GM20431 (cell line): ENCODE measurements around the gene IER5L.

Source experiments
- in situ Hi-C: fragments of 300-500 bp; cut with MseI, MboI; formaldehyde crosslinking; loops from one replicate; pipeline ENCODE4 v1.15.0; 2020; ENCODE audit warnings: low sequenced_read_pairs; ENCODE audit not compliant: unreplicated experiment

Gene IER5L

GRCh38 chr9:129177791-129178567 is at the start of gene IER5L:
Gene IER5L, minus strand, starts transcription at chr9:129178261. Its CDS starts 209 bp downstream, at chr9:129178052.
- in situ Hi-C loops = no loop called here

GRCh38 chr9:129227843-129228189 is 49.8 kb upstream of the IER5L start:
- in situ Hi-C loops = no loop called here

DNA sequence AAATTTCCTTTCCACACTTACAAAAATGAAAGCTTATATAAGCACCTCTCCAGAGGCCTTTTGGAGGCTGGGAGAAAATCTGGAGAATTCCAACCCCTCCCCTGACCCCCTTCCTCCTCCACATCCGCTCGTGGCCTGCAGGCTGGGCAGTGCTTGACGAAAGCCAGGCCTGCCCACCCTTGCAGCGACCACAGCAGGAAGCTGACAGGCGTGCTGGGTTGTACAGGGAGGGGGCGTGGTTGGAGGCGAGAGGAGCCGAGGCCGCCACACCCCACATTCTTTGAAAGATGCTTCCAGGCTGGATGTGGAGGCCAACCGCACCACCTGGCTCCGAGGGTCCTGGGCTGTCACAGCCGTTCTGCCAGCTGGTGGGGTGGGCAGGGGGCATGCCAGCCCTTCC is 47.8 kb upstream of the IER5L start:
- in situ Hi-C loops = no loop called here

DNA sequence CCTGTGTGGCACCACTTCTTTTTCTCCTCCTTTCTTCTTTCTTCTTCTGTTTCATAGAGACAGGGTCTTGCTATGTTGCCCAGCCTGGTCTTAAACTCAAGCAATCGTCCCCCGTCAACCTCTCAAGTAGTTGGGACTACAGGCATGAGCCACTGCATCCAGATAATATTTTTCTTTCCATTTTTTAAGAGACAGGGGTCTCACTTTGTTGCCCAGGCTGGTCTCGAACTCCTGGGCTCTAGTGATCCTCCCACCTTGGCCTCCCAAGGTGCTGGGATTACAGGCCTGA is 47.4 kb upstream of the IER5L start:
- in situ Hi-C loops = no loop called here

- in situ Hi-C loops = no loop called here
These were observed 46.8 kb upstream of the IER5L start for GRCh38 chr9:129224618-129225489.

GRCh38 chr9:129223551-129224208 is 45.6 kb upstream of the IER5L start:
- in situ Hi-C loops = no loop called here

- in situ Hi-C loops = no loop called here
These were observed 44.8 kb upstream of the IER5L start for GRCh38 chr9:129222819-129223218.

DNA sequence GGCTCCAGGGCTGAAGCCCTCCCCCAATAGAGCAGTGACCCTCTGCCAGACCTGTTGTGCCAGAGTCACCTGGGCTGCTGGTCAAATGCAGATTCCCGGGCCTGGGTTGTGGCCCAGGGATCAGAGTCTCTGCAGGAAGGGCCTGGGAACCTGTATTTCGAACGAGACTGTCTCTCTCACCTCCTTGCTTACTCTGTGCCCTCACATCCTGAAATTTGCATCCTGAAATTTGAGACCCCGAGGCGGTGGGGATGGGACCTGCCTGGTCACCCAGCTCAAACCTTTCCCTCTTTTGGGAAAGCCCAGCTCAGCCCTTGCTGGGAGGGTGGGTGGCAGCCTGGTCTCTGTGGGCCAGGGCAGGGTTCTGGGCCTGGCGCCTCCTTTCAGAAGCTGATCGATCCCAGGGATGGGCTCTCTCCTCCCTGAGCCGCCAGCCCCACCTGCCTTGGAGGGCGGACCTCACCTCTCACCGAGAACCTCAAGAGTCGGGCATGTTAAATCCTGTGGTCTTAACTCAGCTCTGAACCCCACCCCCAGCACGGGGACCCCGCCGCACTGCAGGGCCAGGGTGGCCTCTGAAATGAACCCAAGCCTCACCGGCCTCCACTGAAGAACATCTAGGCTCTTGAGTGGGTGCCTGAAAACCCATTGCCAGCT is 44.0 kb upstream of the IER5L start:
- in situ Hi-C loops = no loop called here

GRCh38 chr9:129221233-129221632 is 43.2 kb upstream of the IER5L start:
- in situ Hi-C loops = no loop called here

DNA sequence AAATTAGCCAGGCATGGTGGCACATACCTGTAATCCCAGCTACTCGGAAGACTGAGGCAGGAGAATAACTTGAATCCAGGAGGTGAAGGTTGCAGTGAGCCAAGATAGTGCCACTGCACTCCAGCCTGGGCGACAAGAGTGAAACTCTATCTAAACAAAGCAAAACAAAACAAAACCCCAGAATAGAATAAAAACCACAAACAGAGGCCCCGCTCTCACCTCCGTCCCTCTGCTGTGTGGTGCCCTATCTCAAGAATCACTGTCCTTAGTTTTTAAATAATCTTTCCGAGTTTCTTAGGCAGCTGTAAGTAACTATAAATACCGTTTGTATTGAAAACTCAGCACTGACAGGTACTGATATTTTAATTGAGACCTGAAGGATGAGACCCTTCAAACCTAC is 42.7 kb upstream of the IER5L start:
- in situ Hi-C loops = no loop called here

DNA sequence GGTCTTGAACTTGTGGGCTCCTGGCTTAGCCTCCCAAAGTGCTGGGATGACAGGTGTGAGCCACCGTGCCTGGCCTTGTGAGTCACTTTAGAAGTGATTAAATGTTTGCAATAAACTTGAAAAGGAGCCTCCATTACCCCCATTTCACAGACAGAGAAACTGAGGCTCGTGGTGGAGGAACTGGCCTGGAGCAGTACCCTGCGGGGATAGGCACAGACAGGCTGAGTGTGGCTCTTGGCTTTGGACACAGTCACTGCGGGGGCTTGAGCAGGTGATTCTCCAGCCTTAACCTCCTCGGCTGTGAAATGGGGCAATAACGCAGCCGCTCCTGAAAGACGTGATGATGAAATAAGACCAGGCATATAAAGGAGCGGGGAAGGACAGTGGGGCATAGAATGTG is 40.9 kb upstream of the IER5L start:
- in situ Hi-C loops = no loop called here

DNA sequence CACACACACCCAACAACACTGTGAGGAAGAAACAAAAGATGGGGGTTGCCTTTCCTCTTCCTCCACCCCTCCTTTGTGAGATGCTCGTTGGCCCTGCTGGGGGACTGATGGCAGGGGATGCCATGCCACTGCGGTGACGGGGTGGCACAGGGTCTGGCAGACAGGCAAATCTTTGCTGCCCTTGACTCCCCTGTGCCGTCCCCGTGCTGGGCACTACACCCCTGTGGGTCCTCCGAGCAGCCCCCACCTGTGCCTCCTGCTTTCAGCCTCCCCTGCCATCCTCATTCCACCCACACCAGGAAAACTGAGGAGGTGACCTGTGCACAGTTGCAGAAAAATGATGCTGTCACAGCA is 40.2 kb upstream of the IER5L start:
- in situ Hi-C loops = no loop called here

- in situ Hi-C loops = no loop called here
These were observed 35.5 kb upstream of the IER5L start for GRCh38 chr9:129213551-129213950.

DNA sequence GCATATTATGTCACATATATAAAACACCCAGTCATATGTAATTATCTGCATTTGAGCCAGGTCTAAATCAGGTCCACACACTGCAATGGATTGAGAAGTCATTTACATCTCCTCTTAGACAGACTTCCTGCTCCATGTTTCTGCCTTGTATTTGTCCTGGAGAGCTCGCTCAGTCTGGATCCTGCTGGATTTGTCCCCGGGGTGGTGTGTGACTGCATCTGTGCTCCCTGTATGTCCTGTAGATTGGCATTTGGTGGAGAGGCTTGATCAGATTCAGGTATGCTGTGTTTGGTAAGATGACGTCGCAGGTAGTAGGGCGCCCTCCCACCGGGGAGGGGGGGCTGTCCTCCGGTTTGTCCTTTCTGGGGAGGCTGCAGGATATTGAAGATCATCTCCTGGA is 33.6 kb upstream of the IER5L start:
- in situ Hi-C loops = no loop called here

DNA sequence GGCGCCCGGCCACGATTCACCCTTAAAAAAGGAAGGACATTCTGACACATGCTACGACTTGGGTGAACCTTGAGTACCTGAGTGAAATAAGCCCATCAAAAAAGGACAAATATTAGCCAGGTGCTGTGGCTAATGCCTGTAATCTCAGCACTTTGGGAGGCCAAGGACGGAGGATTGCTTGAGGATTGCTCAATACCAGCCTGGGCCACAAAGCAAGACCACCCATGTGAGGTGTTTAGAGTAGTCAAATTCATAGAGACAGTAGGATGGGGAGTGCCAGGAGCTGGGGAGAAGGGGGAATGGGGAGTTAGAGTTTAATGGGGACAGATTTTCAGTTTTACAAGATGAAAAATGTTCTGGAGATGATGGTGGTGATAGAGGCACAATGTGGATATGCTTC is 32.1 kb upstream of the IER5L start:
- in situ Hi-C loops = no loop called here

DNA sequence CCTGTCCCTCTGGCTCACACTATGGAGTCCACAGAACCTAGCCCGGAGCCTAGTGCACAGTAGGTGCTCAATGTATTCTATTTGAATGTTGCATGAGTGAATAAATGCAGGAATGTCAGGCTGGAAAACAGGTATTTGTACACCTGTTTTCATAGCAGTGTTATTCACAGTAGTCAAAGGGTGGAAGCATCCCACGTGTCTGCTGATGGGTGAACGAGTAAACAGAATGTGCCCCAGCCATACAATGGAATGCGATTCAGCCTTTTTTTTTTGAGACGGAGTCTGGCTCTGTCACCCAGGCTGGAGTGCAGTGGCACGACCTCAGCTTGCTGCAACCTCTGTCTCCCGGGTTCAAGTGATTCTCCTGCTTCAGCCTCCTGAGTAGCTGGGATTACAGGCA is 31.5 kb upstream of the IER5L start:
- in situ Hi-C loops = no loop called here

DNA sequence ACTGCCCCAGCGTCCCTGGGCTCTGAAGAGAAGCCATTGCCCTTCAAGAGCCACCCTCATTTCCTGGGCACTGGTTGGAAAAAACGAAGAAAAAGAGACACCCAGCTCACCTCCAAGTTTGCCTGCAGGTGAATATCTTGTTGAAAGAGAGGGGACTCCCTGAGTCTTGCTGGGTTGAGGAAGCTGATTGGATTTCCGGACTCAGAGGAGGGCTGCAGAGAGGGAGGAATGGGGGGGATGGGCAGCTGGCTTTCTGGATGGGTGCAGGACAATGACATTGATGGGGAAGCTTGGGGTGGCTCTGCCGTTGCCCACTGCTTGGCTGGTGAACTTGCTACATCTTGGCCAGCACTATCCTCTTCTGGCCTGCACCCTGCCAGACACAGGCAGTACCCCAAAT is 31.0 kb upstream of the IER5L start:
- in situ Hi-C loops = no loop called here

DNA sequence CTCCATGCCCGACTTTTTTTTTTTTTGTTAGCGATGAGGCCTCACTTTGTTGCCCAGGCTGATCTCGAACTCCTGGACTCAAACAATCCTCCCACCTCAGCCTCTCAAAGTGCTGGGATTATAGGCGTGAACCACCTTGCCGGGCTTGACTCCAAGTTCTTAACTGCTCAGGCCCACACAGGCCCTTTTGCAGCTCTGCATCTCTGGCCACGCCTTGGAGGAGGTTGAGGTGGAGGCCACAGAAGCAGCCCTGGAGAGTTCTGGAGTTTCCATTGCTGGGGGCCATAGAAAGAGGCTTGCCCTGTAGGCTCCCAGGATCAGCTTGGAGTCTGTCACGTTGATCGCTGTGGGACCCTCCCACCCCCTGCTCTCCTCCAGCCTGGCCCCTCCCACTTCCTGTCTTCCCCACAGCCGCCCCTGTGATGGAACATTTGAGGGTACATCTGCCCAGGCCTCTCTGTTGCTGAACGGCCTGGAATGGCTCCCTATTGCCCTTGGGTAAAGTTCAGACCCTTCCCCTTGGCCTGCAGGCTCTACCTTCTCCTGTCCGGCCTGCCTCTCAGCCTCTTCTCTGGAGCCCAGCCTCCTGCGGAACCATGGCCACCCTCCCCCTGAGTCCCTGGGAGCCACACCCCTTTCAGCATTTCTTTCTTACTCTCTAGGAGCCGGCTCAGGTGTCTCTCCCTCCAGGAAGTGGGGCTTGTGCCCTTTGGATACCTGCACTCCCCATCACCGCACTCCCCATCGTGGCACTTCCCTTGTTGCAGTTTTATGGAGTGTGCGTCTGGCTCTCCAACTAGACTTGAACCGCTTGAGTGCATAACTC is 30.4 kb upstream of the IER5L start:
- in situ Hi-C loops = no loop called here

DNA sequence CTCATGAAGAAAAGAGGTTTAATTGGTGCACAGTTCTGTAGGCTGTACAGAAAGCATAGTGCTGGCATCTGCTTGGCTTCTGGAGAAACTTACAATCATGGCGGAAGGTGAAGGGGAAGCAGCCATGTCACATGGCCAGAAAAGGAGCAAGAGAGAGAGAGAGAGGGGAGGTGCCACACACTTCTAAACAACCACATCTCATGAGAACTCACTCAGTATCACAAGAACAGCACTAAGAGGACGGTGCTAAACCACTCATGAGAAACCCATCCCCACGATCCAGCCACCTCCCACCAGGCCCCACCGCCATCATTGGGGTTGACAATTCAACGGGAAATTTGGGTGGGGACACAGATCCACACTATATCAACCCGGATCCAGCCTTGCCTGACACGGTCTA is 28.8 kb upstream of the IER5L start:
- in situ Hi-C loops = no loop called here

DNA sequence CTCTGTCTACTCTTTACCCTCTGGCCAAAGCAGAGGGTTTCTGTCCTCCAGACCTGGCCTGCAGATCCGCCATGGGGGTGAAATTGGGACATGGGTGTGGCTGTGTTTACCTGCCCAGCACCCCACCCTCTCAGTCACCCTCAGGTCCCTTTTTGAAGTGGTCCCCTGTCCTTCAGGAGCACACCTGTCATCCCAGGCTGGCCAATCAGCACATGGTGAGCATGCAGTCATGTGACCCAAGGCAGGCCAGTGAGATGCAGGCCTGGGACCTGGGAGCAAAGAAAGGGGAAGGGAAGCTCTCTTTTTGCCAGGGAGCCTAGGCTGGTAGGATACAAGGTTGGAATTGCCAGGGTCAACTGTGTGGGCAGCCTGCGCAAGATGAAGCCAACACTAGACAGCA is 28.3 kb upstream of the IER5L start:
- in situ Hi-C loops = no loop called here
